ENCODE data around the gene RBL1.
"Not testable (repeated sequence)": the region's sequence is repeated elsewhere in the genome, so short reads cannot be mapped to it uniquely, and the experiment has no call there.

Gene RBL1

GRCh38 chr20:37095599-37096414 is at the start of gene RBL1:
Gene RBL1, minus strand, starts transcription at chr20:37095997. Its CDS starts 69 bp downstream, at chr20:37095928.
- peak in 55 of 56 donors; percentile 26 to 93 (median 79) for DNase-seq

- DNase-seq = no peak
Measured at GRCh38 chr20:37144856-37145404, 49.1 kb upstream of the RBL1 start.

- DNase-seq = no peak
Measured at GRCh38 chr20:37142708-37143107, 46.9 kb upstream of the RBL1 start.

GRCh38 chr20:37137547-37137946 is 41.8 kb upstream of the RBL1 start:
- no peak for DNase-seq

- no peak for DNase-seq
Measured at GRCh38 chr20:37133952-37134351, 38.2 kb upstream of the RBL1 start.

GRCh38 chr20:37131486-37131885 is 35.7 kb upstream of the RBL1 start:
- no peak for DNase-seq

- no peak for DNase-seq
Measured at GRCh38 chr20:37128803-37129202, 33.0 kb upstream of the RBL1 start.

- not testable (repeated sequence) for DNase-seq
Measured at GRCh38 chr20:37126290-37126689, 30.5 kb upstream of the RBL1 start.

GRCh38 chr20:37123441-37123840 is 27.6 kb upstream of the RBL1 start:
- DNase-seq = no peak

GRCh38 chr20:37120497-37120896 is 24.7 kb upstream of the RBL1 start:
- no peak for DNase-seq

- DNase-seq = no peak
Measured at GRCh38 chr20:37119356-37120036, 23.7 kb upstream of the RBL1 start.

- DNase-seq = no peak
Measured at GRCh38 chr20:37114012-37114411, 18.2 kb upstream of the RBL1 start.

GRCh38 chr20:37111926-37112455 is 16.2 kb upstream of the RBL1 start:
- no peak for DNase-seq

GRCh38 chr20:37108676-37109075 is 12.9 kb upstream of the RBL1 start:
- DNase-seq = no peak

GRCh38 chr20:37102571-37102970 is 6.8 kb upstream of the RBL1 start:
- DNase-seq = no peak

GRCh38 chr20:37096415-37097041 is 731 bp upstream of the RBL1 start:
- no peak for DNase-seq

- DNase-seq = peak in 3 of 56 donors; percentile 8 to 17 (median 16)
Measured at GRCh38 chr20:37095108-37095598, 644 bp downstream of the RBL1 start.

GRCh38 chr20:37090407-37090806 is 5.4 kb downstream of the RBL1 start:
- DNase-seq = no peak

GRCh38 chr20:37081717-37082289 is 14.0 kb downstream of the RBL1 start:
- DNase-seq = peak in 1 of 56 donors; percentile 11

GRCh38 chr20:37077009-37077408 is 18.8 kb downstream of the RBL1 start:
- DNase-seq = no peak

Measured in amygdala (tissue), 56 donors.